ENCODE measurements around the gene CADPS.
A peak's percentile ranks its signal among the peaks of the same experiment; 100 is the strongest.

CADPS gene

GRCh38 chr3:62876064-62876463 is 848 bp upstream of the CADPS start:
- peak; percentile 59 for DNase-seq
- in situ Hi-C loops (cut with HindIII; ENCODE audit: low pct_ligation_motif_present, low pct_unique_long_range_greater_than_20kb, low sequenced_read_pairs), result no loop called here

DNA sequence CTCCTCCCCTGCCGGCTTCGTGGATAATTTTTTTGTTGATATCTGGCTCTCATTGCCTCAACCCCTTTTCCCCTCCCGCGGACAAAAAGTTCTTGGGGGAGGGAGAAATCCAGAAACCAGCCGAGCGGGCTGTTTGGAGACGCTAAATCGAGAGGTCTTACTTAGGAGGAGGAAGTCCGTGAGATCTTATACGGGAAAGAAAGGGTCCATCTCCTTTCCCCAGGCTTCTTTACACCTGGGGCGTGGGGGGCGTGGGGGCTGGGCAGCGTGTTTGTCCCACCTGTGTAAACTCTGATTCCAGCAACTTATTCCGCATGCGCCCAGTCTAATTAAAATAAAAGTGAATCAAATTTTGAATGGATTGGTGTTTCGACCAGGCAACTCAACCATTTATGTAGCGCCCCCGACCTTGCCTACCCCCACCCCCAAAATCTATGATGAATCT is 364 bp upstream of the CADPS start:
- in situ Hi-C loops (cut with HindIII; ENCODE audit: low pct_ligation_motif_present, low pct_unique_long_range_greater_than_20kb, low sequenced_read_pairs), result no loop called here
- DNase-seq, result no peak

GRCh38 chr3:62873761-62874710 is 1.2 kb downstream of the CADPS start:
- DNase-seq, result peak; percentile 11
- in situ Hi-C loops (cut with HindIII; ENCODE audit: low pct_ligation_motif_present, low pct_unique_long_range_greater_than_20kb, low sequenced_read_pairs), result no loop called here

DNA sequence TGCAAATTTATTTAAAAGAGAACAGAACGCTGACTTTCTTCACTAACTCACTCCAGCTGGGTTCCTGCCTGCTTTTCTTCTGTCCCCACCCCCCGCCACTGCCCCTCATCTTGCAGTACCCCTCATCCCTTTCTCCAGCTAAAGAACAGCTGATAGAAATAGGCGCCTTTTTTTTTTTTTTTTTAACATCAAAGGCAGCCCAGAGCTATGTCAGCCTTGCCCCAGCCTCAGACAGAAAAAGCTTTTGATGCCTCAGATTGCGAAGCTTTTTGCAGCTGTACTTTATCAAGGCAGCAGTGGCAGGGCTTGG is 1.8 kb downstream of the CADPS start:
- in situ Hi-C loops (cut with HindIII; ENCODE audit: low pct_ligation_motif_present, low pct_unique_long_range_greater_than_20kb, low sequenced_read_pairs), result no loop called here
- DNase-seq, result no peak

DNA sequence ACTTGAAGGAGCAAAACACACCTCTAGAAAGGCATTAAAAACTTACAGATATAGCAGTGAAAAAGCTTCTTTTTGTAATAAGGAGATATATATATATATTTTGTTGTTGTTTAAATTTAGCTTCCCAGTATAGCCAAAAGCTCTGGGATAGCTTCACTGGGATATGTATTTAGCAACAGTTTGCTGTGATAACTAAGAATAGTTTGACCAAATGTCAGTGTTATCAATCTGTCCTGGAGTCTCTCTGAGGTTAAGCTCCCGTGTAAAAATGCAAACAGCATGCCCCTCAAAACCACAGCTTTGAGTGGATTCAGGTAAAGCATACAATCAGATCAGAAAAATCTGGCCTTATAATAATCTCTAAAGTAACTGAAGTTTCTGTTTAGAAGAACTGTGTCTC is 2.9 kb downstream of the CADPS start:
- in situ Hi-C loops (cut with HindIII; ENCODE audit: low pct_ligation_motif_present, low pct_unique_long_range_greater_than_20kb, low sequenced_read_pairs), result no loop called here
- DNase-seq, result no peak

DNA sequence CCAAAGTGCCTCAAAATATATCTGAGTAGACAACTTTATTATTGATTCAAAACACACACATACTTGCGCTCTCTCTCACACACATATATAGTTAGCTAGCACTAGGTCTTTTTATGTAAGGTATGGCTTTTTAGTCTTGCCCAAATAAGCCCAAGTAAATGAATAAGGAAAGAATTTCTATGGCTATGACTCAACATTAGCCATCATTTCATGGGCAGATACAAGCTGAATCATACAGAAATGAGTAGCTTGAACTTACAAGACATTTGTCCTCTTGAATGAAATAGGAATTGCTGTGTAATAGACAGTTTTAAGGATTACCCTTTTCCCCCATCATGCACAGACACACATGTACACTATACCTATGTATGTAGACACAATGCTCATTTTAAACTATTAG is 4.9 kb downstream of the CADPS start:
- in situ Hi-C loops (cut with HindIII; ENCODE audit: low pct_ligation_motif_present, low pct_unique_long_range_greater_than_20kb, low sequenced_read_pairs), result no loop called here
- DNase-seq, result peak; percentile 53

DNA sequence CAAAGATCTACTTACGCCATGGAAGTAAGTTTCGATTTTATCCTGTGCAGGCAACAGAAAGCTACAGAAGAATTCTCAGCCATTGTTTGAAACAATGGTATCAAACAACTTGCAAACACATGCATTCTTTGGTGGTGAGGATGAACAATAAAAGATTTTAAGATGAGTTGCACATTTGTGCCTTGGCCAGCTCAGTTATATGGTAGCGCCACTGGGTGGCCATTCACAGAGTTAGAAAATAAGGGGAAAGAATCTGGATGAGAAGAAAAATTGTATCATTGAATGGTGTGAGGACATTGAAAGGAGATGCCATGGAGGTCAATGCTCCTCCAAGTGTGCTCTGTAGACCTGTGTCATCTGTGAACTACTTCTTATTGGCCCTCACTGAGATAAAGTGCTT is 11.6 kb downstream of the CADPS start:
- in situ Hi-C loops (cut with HindIII; ENCODE audit: low pct_ligation_motif_present, low pct_unique_long_range_greater_than_20kb, low sequenced_read_pairs), result no loop called here
- DNase-seq, result no peak

GRCh38 chr3:62859203-62859791 is 15.9 kb downstream of the CADPS start:
- no peak for DNase-seq
- in situ Hi-C loops (cut with HindIII; ENCODE audit: low pct_ligation_motif_present, low pct_unique_long_range_greater_than_20kb, low sequenced_read_pairs), result no loop called here

DNA sequence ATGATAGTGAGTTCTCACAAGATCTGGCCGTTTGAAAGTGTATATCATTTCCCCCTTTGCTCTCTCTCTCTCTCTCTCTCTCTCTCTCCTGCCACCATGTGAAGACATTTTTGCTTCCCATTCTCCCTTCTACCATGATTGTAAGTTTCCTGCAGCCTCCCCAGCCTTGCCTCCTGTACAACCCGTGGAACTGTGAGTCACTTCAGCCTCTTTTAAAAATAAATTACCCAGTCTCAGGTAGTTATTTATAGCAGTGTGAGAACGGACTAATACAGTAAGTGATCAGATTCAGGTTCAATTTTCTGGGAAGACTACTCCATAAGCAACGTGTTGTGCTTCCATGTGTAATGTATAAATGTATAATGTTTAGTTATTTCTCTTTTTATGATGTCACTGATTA is 29.2 kb downstream of the CADPS start:
- DNase-seq, result no peak
- in situ Hi-C loops (cut with HindIII; ENCODE audit: low pct_ligation_motif_present, low pct_unique_long_range_greater_than_20kb, low sequenced_read_pairs), result no loop called here

- in situ Hi-C loops (cut with HindIII; ENCODE audit: low pct_ligation_motif_present, low pct_unique_long_range_greater_than_20kb, low sequenced_read_pairs), result no loop called here
Observed at GRCh38 chr3:62843508-62843907, 31.7 kb downstream of the CADPS start.

GRCh38 chr3:62839748-62840147 is 35.5 kb downstream of the CADPS start:
- no peak for DNase-seq
- in situ Hi-C loops (cut with HindIII; ENCODE audit: low pct_ligation_motif_present, low pct_unique_long_range_greater_than_20kb, low sequenced_read_pairs), result no loop called here

More at GRCh38 chr3:62843508-62843907, 31.7 kb downstream of the CADPS start:
- DNase-seq, result no peak

DNA sequence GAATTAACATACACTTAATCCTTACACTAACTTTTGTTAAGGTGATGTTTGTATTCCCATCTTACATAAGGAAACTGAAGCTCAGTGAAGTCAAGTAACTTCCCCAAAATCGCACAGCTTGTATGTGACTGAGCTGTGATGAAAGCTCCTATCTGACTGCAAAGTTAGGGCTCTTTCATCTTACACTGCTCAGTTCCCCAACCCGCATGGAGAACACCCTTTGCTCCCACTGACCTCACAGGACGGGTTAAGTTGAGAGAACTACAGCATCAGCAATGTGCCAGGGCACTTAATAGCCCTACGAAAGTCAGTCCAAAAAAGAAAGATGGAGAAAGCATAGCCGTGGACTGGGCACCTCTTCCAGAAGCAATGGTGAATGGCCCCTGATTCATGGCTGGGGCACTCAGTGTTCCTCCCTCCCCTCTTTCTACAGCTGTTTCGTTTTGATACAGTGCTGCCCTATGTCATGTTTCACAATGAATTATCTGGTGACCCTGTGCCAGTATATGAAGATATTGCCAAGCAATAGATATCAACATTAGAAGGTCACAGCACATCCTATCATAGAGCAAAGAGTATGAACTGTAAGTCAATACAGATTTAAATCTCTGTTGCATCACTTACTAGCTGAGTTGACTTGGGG is 38.0 kb downstream of the CADPS start:
- DNase-seq, result no peak
- in situ Hi-C loops (cut with HindIII; ENCODE audit: low pct_ligation_motif_present, low pct_unique_long_range_greater_than_20kb, low sequenced_read_pairs), result no loop called here

GRCh38 chr3:62835554-62836236 is 39.5 kb downstream of the CADPS start:
- no peak for DNase-seq
- in situ Hi-C loops (cut with HindIII; ENCODE audit: low pct_ligation_motif_present, low pct_unique_long_range_greater_than_20kb, low sequenced_read_pairs), result no loop called here

- peak; percentile 19 for DNase-seq
Observed at GRCh38 chr3:62833538-62833937, 41.7 kb downstream of the CADPS start.

DNA sequence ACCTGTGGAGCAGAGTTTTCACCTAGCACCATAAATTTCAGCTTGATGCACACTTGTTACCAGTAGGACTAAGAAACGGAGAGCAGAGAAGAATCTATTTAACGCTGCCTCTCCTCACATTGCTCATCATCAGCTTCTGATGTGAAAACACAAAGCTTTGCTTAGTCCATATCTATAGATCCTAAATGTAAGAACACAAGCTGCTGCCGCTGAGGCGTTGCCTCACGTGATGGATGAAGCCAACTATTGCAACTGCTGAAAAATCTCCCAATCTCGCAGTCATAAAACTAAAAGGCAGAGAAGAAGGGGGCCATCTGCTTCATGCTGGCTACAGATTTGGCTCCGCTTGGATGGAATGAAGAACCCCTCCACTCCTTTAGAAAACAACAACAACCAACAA is 42.7 kb downstream of the CADPS start:
- no peak for DNase-seq

More at GRCh38 chr3:62833538-62833937, 41.7 kb downstream of the CADPS start:
- in situ Hi-C loops (cut with HindIII; ENCODE audit: low pct_ligation_motif_present, low pct_unique_long_range_greater_than_20kb, low sequenced_read_pairs), result no loop called here

DNA sequence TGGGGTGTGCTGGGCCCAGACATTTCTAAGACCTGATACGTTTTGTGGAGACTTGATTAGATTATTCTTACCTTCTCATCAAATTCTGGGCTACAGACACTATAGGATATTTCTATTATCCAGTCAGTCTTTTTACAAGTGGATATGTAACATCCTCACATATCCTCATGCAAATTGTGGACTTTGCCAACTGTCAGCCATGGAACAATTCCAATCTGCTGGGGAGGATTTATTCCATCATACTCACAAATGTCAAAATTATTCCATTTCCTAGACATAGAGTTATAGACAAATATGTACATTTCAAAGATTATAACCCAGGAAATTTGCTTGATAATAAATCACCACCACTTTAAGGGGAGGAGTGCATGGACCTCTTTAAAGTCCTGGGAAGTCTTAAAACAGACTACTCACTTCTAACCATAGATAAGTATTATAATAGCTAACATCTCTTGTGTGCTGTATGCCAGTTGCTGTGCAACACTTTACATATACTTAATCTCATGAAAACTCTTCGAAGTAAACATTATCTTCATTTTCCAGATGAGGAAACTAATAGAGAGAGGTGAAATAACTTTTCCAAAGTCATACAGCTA is 44.4 kb downstream of the CADPS start:
- in situ Hi-C loops (cut with HindIII; ENCODE audit: low pct_ligation_motif_present, low pct_unique_long_range_greater_than_20kb, low sequenced_read_pairs), result no loop called here
- DNase-seq, result no peak

More for the DNA sequence above, 42.7 kb downstream of the CADPS start:
- in situ Hi-C loops (cut with HindIII; ENCODE audit: low pct_ligation_motif_present, low pct_unique_long_range_greater_than_20kb, low sequenced_read_pairs), result no loop called here

- no peak for DNase-seq
- in situ Hi-C loops (cut with HindIII; ENCODE audit: low pct_ligation_motif_present, low pct_unique_long_range_greater_than_20kb, low sequenced_read_pairs), result no loop called here
Observed at GRCh38 chr3:62827550-62827949, 47.7 kb downstream of the CADPS start.

DNA sequence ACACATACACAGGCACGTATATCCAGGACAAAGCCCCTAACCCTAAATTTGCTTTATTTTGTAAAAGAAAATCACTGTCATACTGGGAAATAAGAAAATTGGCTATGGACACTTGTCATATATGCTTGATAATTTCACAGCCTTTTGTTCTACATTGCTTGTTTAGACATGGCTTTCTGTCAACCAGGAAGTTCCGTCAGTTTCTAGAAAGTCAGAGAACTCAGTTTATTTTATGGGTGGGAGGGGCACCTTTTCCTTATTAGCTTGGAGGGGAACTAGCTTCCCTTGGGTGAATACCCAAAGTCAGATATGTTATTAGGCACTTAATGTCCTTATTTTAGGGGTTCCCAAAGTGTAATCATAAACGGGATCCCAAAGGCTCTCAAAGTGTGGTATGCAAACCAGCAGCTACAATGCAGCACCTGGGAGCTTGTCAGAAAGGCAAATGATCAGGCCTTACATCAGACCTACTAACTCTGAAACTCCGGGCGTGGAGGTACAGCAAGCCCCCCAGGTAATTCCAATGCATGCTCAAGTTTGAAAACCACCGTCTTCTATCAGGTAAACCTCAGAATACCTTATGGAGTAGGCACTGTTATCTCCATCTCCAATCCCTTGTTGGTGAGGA is 50.1 kb downstream of the CADPS start:
- DNase-seq, result no peak
- in situ Hi-C loops (cut with HindIII; ENCODE audit: low pct_ligation_motif_present, low pct_unique_long_range_greater_than_20kb, low sequenced_read_pairs), result no loop called here

All from ACHN (cell line).